HG02885 (cell line): ENCODE results near the gene CKMT2.

Experiments used
- ATAC-seq: cut with Tn5 transposase; IDR thresholded peaks from one replicate; pipeline ENCODE4 v1.9.1; 2021; ENCODE audit warnings: mild to moderate bottlenecking; ENCODE audit not compliant: unreplicated experiment, poor library complexity

CKMT2 gene

DNA sequence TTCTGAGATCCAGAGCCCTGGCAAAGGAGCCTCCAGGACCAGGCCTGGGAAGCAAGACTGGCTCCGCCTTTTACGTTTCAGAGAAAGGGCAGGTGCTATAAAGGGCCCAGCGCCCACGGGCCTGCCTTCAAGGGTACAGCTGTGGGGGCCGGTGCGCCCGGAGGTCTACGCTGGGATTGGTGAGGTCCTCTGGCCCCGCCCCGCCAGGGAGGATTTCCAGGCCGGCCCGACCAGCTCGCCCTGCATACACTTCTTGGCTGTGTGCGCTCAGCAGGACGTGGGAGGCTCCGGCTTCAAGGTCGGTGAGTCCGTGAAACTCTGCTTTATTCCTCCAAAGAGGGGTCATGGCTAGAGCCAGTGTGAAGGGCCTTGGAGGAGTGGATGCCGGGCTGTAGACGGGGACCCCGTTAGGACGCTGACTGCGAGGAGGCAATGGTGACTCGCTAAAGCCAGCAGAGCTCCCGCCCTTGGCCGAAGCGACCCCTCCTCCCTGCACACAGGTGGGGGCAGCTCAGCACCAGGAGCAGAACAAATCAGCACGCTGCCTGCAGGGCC, at the start of gene CKMT2:
Gene CKMT2 (plus strand): TSS at position 243 of the 555 bp plus-strand sequence. CDS start 17,811 bp downstream, outside the sequence.
- ATAC-seq: peak; percentile 53

DNA sequence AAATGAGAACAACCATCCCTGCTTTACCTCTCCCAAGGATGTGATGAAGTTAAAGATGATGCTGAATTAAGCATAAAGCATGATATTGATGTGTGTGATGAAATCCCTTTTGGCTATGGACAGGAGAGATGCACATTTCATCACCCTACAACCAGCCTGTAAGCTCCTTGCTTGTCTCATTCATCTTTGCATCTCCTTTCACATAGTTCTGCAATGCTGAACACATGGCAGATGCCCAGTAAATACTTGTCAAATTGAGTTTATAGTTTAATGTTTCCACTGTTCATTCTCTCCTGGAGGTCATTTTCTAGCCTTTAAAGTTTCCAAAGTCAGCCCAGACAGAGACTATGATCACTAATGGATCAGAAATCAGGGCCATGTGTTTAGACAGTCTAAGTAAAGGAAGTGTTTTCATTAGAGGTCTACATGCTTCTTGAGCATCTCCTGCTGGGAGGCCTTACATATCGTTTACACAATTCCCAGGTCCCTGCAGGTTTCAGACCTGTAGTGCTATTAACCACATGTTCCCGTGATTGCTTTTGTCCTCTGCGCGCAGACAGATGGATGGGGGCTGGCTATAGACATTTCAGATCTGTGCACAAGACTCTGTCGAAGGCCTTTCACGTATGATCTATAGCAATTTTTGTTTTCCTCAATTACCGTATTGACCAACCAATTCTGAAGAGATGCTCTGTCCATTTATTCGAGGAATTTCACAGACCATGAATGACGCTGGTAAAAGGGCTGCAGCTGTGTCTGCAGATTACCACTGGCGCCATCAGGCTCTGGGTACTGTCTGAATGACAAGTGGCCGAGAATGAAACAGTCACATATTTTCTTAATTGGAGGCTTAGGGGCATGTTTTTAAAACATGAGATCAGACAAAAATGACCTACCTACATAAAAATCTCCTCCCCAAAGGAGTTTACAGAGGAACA, 49.0 kb upstream of the CKMT2 start:
- ATAC-seq: no peak

DNA sequence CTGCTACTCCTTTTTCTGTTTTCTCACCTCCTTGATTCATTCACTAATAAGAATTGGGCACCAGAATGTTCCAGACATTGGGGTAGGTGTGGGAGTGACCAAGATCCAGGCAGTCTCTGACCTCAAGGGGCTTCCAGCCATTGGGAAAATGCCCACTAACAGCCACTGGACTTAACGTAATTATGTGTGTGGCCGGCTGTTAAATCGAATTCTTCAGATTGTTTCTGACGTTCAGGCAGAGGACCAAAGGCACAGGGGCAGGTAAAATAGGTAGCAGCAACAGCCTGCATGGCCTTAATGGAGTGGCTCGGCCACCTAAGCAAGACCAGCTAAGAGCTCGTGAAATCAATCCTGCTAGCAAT, 48.4 kb upstream of the CKMT2 start:
- ATAC-seq: no peak

DNA sequence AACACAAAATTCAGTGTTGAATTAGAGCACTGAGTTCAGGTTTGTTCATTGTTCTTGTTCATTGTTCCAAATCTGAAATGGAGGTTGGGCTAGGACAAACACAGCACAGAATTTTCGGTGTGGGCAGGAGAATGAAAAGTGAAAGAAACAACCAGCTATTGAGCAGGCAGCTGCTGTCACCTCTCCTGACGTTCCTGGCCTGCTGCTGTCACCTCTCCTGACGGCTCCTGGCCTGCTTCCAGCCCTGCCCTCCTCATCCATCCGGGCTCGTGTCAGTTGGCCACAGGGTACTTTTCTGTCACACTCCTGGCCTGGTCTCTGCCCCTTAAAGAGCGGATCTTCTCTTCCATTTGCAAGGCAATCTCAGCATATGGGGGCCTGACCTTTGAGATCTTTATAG, 45.2 kb upstream of the CKMT2 start:
- peak; percentile 46 for ATAC-seq

DNA sequence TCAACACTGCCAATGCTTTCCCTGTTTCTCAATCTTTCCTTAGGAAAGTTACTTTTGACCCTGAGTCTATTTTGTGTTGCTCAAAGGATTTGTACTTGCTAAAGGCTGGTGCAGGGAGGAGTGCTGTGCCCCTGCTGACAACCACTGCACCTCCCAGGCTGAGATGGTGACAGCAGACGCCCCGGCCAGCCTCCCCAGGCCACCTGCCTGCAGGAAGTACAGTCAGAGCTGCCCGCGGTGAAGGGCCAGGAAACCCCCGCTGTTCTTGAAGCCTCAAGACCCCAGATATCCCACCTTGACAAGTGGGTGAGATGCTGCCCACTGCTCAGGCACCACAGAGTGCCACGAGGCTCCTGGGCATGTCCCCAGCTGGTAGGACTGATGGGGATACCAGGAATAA, 44.2 kb upstream of the CKMT2 start:
- peak; percentile 57 for ATAC-seq

DNA sequence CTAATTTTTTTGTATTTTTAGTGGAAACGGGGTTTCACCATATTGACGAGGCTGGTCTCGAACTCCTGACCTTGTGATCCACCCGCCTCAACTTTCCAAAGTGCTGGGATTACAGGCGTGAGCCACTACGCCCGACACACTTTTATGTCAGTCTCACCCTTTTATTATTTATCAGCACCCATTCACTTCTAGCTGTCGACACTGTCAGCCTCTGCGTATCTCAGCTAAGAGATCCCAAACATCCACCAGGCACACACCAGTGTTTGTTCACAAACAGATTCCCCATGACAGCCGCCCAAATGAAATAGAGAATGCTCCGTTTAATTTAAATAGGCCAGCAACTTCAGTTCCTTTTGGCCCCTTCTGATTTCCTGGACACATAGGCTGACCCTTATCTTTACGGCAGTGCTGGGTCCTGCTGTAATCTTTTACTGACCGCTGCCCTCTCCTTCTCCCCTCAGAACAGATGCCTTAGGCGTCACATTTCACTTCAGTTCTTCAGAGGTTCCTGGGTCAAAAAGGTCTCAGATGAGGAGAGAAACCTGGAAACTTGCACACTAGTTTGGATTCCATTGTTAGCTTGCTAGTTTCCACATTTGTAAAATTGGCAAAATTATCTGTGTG, 43.1 kb upstream of the CKMT2 start:
- ATAC-seq: no peak

DNA sequence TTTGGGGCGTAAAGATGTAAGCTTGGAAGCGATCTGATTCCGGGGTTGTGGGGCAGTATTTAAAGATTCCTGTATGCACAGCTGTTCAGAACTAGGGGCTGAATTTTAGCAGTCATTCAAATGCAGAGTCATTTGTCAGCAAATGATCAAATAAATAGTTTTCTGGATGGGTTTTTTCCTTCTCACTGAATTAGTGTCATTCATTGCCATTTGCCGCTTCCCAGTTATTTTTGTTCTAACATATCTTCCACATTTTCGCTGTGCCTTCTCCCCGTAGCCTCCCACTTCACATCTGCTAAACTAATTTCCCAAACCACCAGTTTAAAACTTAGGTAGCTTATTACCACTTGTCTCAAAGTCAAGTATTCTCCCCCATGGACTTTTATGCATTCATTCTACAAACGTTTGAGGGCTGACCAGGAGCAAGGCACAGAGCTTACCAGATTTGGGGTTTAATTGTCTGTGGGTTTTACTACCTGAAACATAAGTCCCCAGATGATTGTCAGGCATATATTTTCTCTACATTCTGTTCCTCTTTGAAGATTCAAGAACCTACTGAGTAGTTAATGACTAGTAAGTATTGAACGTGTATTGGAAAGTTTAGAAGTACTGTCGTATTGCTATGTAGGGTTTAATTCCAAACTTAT, 41.3 kb upstream of the CKMT2 start:
- ATAC-seq: no peak

DNA sequence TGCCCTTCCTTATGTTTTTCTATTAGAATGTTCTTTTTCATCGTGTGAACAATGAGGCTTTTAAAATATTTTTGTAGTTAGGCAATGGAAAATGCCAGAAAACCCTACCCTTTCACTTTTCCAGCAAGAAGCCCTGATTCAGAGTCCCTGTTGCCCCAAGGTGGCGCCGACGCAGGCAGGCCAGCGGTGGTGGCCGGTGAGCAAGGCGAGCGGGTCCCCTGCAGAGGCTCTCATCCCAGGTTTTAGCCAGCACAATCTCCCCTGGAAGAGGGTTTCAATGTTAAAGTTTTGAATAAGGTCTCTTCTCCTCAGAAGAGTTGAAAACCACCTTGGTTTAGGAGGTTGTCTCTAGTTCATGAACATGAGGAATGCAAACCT, 40.8 kb upstream of the CKMT2 start:
- no peak for ATAC-seq

DNA sequence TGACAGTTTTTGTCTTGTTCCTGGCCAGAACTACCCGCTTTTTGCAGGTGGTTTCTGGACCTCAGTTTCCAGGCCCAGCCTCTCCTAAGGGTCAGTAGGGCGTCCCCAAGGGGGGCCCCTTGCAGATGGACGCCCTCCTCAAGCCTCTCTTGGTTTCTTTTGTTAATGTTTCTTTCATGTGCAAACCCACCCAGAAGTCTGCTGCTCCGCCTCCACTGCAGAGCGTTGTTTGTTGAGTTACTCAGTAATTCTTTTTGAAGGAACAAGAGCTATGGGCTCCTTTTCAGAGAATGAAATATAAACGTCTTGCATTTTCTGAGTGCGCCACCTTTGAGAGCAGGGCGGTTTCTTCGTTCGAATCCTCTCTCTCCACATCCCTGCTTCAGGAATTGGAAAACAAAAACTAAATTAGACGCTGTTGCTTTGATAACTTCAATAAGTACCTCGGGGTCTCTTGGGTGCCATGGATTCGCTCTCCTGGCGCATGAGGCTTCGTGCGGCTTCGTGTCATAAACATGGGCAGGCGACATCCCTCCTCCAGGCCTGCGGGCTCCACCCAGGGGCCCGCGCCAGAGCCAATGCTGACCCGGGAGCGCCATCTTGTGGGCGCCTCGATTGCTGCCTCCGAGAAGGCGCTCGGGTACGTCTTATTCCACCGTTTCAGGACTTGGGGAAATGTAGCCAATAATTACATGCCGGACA, 38.3 kb upstream of the CKMT2 start:
- peak; percentile 96 for ATAC-seq

DNA sequence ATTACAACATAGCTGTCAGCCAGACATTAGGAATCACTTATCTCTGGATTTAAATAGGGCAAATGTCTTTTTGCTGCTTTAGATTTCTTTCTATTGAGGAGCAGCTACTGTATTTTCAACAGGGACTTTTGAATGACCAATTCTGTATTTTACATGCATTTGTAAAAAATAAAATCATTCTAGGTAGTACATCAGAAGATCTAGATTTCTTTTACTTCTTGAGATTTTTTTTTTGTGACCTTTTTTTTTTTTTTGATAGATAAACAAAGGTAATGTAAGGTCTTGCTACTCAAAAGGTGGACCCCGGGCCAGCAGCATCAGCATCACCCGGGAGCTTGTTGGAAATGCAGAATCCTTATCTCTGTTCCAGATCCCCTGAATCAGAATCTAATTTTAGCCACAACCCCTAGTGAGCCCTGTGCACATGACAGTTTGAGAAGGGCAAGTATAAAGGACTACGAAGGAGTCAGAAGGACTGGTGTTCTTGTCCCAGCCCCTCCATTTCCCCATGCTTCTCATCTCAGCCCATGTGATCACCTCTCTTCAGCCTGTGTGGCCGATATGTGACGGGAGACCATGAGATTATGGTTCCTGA, 37.7 kb upstream of the CKMT2 start:
- no peak for ATAC-seq

DNA sequence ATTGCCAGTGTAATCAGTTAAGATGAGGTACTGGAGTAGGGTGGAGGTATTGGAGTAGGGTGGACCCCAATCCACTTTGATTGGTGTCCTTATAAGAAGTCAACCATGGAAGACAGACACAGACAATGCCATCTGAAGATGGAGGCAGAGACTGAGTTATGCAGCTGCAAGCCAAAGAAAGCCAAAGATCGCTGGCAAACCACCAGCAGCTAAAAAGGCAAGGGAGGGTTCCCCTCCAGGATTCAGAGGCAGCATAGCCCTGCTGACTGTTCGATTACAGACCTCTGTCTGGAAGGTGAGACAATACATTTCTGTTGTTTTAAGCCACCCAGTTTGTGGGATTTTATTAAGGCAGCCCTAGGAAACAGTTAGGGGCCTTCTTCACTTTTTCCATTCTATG, 30.5 kb upstream of the CKMT2 start:
- no peak for ATAC-seq

DNA sequence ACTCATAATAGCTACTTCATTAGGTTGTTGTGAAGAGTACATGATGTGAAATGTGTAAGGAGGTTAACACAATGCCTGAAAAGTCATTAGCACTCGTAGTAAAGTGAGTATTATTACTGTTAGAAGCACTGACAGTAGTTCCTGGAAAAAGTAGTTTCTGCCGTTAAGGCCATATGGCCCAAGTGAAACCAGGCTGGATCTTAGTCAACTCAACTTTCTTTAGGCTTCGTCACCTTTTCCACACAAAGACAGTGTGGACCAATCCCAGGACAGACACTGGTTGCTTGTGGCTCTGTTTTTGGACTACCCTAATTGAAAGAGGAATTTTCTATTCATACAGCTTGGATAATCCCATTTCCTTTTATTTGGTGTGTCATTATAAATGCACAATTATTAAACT, 29.4 kb upstream of the CKMT2 start:
- no peak for ATAC-seq

DNA sequence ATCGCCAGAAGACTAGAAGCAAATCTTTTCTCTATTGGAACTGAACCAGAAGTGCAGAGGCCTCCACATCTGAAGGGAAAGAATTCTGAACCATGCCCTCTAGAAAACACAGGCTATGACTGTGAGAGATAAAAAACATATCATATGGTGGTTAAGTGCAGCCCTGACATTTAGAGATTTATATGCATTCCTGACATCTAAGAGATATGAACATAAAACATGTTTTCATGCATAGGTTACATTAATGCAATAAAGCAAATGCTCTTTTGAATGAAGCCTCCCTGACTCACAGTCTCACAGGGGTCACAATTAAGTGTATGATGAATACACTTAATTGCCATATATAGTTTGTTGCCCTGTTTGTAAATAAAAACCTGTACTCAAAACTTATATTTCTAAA, 28.9 kb upstream of the CKMT2 start:
- ATAC-seq: no peak

DNA sequence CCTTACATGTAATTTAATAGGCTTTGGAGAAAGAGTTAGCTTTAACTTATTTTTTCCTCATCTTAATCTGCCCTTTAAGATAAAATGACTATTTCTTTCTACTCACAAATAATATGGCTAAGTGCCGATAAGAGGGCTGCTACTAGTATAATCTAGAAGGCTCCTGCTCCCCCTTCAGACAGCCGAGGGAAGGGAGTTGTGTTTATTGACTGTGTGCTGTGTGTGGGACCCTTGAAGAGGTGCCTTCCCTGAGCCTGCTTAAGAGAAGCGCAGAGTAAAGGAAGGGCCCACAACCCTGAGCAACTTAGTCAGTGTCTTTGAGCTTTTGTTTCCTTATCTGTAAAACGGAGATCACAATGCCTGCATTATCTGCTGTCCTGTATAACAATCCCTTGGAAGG, 28.1 kb upstream of the CKMT2 start:
- ATAC-seq: no peak

DNA sequence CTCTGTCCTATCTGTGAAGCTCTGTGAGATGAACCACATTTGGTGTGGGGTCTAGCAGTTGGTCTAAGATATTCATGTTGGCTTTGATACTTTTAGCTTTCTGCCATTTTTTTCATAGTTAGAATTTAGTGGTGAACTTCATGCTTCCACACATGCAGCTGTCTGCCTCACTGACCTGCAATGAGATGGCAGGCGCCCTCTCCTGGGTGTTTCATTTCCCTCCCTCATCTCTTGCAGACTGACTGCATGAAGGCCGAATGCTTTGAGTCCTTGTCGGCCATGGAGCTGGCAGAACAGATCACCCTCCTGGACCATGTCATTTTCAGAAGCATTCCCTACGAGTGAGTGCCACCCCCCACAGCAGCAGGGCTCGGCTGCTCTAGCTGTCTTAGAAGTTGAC, 26.1 kb upstream of the CKMT2 start:
- ATAC-seq: no peak

DNA sequence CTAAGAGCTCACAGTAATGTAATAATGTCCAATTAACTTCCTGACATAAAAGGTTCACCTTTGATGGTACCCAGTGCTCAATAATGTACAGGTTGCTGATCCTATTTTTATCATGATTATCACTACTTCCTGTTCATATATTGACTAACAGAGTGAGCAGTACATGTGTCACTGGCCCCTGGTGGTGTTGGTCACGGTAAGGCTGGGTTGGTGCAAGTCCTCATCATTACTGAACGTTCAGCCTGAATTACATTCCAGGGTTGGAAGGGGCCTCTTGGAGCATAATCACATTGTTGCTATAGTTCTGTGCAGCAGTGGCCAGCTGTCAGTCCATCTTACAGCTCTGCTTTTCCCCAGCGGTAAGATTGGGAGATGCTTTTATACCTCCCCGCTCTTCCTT, 24.2 kb upstream of the CKMT2 start:
- no peak for ATAC-seq

DNA sequence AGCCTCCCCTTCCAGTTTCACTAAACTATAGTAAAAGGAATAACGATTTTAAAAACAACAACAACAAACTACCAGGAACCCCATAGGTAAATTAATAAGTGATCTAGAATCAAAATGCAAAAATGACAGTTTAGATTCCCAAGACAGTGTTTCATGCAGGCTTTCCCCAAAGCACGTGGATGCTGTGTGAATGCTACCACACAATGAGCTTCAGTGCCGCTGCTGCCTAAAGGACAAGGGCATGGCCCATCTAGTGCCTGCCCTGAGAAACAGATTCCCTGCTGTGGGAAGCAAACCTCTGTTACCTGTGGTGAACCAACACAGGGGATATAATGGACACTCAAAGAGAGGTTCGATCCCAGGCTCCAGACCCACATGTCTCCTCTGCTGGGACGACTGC, 23.7 kb upstream of the CKMT2 start:
- no peak for ATAC-seq

DNA sequence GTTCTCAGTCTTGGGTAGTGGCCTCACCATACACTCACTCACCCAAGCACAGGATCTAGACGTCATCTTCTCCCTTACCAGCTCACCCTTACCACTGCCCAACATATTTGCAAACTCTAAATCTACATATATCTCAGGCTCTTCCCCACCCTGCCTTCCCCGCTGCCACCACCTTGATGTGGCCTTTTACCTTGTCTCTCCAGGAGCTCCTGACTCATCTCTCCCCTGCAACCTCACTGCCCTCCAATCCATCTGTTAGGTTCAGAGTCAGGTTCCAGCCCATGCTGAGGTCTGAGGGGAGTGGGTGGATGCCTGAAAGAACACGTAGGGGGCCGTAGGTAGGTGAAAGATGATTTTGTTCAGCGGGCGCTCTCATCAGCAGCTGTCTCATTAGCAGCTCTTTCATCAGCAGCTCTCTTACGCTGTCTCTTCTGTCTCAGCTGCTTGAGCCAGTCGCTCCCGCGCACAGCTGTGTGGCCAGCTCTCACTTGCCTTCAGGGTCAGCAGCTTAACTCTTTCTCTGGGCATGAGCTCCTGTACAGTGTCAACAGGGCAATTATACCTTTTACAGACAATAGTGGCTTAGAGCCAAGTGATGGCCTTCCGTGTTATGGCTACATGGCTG, 23.1 kb upstream of the CKMT2 start:
- no peak for ATAC-seq

DNA sequence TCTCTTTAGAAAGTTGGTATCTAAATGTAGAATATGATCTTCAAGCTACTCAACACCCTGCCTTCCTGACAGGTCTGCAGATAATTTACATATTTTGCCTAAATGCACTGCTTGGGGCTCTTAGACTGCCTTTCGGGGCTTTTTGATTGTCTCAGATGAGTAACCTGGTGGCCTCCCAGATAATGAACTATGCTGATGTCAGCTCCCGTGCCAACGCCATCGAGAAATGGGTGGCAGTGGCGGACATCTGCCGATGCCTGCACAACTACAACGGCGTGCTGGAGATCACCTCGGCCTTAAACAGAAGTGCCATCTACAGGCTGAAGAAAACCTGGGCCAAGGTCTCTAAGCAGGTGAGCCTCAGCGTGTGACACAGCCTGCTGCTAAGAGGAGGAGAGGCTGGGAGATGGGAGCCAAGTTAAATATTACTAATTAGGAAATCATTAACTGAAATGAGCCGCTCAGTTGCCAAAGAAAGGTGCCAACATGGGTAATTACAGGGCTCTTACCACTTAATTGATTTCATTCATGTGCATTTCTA, 20.8 kb upstream of the CKMT2 start:
- peak; percentile 71 for ATAC-seq
